MM.1S (cell line): ENCODE results near the gene LRRN2.

Source experiments
- DNase-seq: peaks from one replicate; pipeline ENCODE4 v3.0.0-alpha.2; 2015
- H2AFZ ChIP-seq: fragments of 300-600 bp; sonication (generic); 2 replicates; pipeline ENCODE4 v1.6.0; 2016; ENCODE audit warnings: antibody characterized with exemption, low read length
- H3F3A ChIP-seq: fragments of 300-600 bp; sonication (generic); 2 replicates; pipeline ENCODE4 v1.6.1; 2016; ENCODE audit warnings: mild to moderate bottlenecking, antibody characterized with exemption, low read length, moderate library complexity, mixed read lengths; ENCODE audit not compliant: insufficient read depth
- H3K27ac ChIP-seq: fragments of 300-600 bp; sonication (generic); 2 replicates; pipeline ENCODE4 v1.5.1; 2016; ENCODE audit warnings: mild to moderate bottlenecking, low read length
- H3K27me3 ChIP-seq: fragments of 300-600 bp; sonication (generic); replicated peaks from 2 replicates; pipeline ENCODE4 v1.6.0; 2016; ENCODE audit warnings: low read length; ENCODE audit not compliant: insufficient read depth
- H3K36me3 ChIP-seq: fragments of 300-600 bp; sonication (generic); replicated peaks from 2 replicates; pipeline ENCODE4 v1.6.1; 2016; ENCODE audit warnings: mild to moderate bottlenecking, low read length, mixed read lengths; ENCODE audit not compliant: insufficient read depth
- H3K4me1 ChIP-seq: fragments of 300-600 bp; sonication (generic); 2 replicates; pipeline ENCODE4 v1.6.1; 2016; ENCODE audit warnings: low read length, mixed read lengths
- H3K4me2 ChIP-seq: fragments of 300-600 bp; sonication (generic); 2 replicates; pipeline ENCODE4 v1.6.0; 2016; ENCODE audit warnings: low read depth, low read length
- H3K4me3 ChIP-seq: fragments of 300-600 bp; sonication (generic); 2 replicates; pipeline ENCODE4 v1.5.1; 2016; ENCODE audit warnings: low read length, mixed read lengths
- H3K79me2 ChIP-seq: fragments of 300-600 bp; sonication (generic); 2 replicates; pipeline ENCODE4 v1.6.1; 2016; ENCODE audit warnings: mixed run types, low read length, mixed read lengths
- H3K9ac ChIP-seq: fragments of 300-600 bp; sonication (generic); 2 replicates; pipeline ENCODE4 v1.6.1; 2016; ENCODE audit warnings: low read length, mixed read lengths
- H3K9me2 ChIP-seq: fragments of 300-600 bp; sonication (generic); replicated peaks from 2 replicates; pipeline ENCODE4 v1.6.1; 2016; ENCODE audit warnings: mild to moderate bottlenecking, low read length, mixed read lengths; ENCODE audit not compliant: insufficient read depth
- H3K9me3 ChIP-seq: fragments of 300-600 bp; sonication (generic); replicated peaks from 2 replicates; pipeline ENCODE4 v1.6.1; 2016; ENCODE audit warnings: mild to moderate bottlenecking, low read length, mixed read lengths; ENCODE audit not compliant: insufficient read depth
- H4K20me1 ChIP-seq: fragments of 300-600 bp; sonication (generic); 2 replicates; pipeline ENCODE4 v1.6.1; 2016; ENCODE audit warnings: mild to moderate bottlenecking, low read length, moderate library complexity, mixed read lengths; ENCODE audit not compliant: insufficient read depth
- CTCF ChIP-seq: fragments of 300-600 bp; sonication (generic); IDR thresholded peaks from 2 replicates; pipeline ENCODE4 v1.5.1; 2016; ENCODE audit warnings: antibody characterized with exemption, low read length, mixed read lengths
- EZH2 ChIP-seq: fragments of 300-600 bp; sonication (generic); optimal IDR thresholded peaks from 2 replicates; pipeline ENCODE3; 2017; ENCODE audit warnings: low read depth, mild to moderate bottlenecking, antibody characterized with exemption, low read length, mixed read lengths
- EZH2phosphoT487 ChIP-seq: fragments of 300-600 bp; sonication (generic); IDR thresholded peaks from 2 replicates; pipeline ENCODE4 v1.6.1; 2018; ENCODE audit warnings: antibody characterized with exemption, low read length

LRRN2 gene

GRCh38 chr1:204680051-204680450, 5.5 kb downstream of the LRRN2 start:
- H3K27me3 ChIP-seq = peaks cover 6% of the 10 kb centered on the region
- no peaks in the 10 kb centered on the region for H3F3A ChIP-seq
- no peaks in the 10 kb centered on the region for H3K79me2 ChIP-seq
- H3K9me2 ChIP-seq = no peaks in the 10 kb centered on the region
- DNase-seq = no peak
- H3K4me3 ChIP-seq = no peak overlapping the region
- TF ChIP-seq EZH2 (no peak), CTCF (no peak), EZH2phosphoT487 (no peak)
- H3K27ac ChIP-seq = no peak overlapping the region
- H3K9me3 ChIP-seq = no peaks in the 10 kb centered on the region
- H2AFZ ChIP-seq = no peak overlapping the region
- no peak overlapping the region for H3K9ac ChIP-seq
- no peaks in the 10 kb centered on the region for H3K36me3 ChIP-seq
- H3K4me2 ChIP-seq = no peak overlapping the region
- no peaks in the 10 kb centered on the region for H3K4me1 ChIP-seq
- no peaks in the 10 kb centered on the region for H4K20me1 ChIP-seq

GRCh38 chr1:204678721-204679475, 6.6 kb downstream of the LRRN2 start:
- no peaks in the 10 kb centered on the region for H3K36me3 ChIP-seq
- H3K9me3 ChIP-seq = no peaks in the 10 kb centered on the region
- H2AFZ ChIP-seq = no peak overlapping the region
- H3K4me1 ChIP-seq = no peaks in the 10 kb centered on the region
- H4K20me1 ChIP-seq = no peaks in the 10 kb centered on the region
- DNase-seq = no peak
- no peak overlapping the region for H3K27ac ChIP-seq
- no peak overlapping the region for H3K4me2 ChIP-seq
- no peaks in the 10 kb centered on the region for H3K79me2 ChIP-seq
- H3K9ac ChIP-seq = no peak overlapping the region
- no peak for TF ChIP-seq EZH2phosphoT487
- no peak for TF ChIP-seq CTCF
- no peak for TF ChIP-seq EZH2
- H3K27me3 ChIP-seq = no peaks in the 10 kb centered on the region
- no peaks in the 10 kb centered on the region for H3F3A ChIP-seq
- H3K4me3 ChIP-seq = no peak overlapping the region
- no peaks in the 10 kb centered on the region for H3K9me2 ChIP-seq

- no peak overlapping the region for H3K4me2 ChIP-seq
- H3K9me3 ChIP-seq = no peaks in the 10 kb centered on the region
- H3K27me3 ChIP-seq = no peaks in the 10 kb centered on the region
- no peak overlapping the region for H3K27ac ChIP-seq
- H3K36me3 ChIP-seq = no peaks in the 10 kb centered on the region
- TF ChIP-seq EZH2phosphoT487 (no peak), CTCF (no peak), EZH2 (no peak)
- no peaks in the 10 kb centered on the region for H3F3A ChIP-seq
- H3K4me1 ChIP-seq = no peaks in the 10 kb centered on the region
- H3K4me3 ChIP-seq = no peak overlapping the region
- H4K20me1 ChIP-seq = no peaks in the 10 kb centered on the region
- H3K79me2 ChIP-seq = no peaks in the 10 kb centered on the region
- H3K9me2 ChIP-seq = no peaks in the 10 kb centered on the region
- no peak overlapping the region for H3K9ac ChIP-seq
- no peak overlapping the region for H2AFZ ChIP-seq
- no peak for DNase-seq
Observed at GRCh38 chr1:204677864-204678263, 7.7 kb downstream of the LRRN2 start.
